ENCODE results near the gene MON2. TPM values are rescaled to one million over a fixed set of nuclear protein-coding genes. Genes with fewer than 3 reads are reported as not detected.

Gene MON2
- total RNA-seq, 6 experiments from 2014 or later, result 29.6 to 44.1 (median 38.8) TPM

- TF ChIP-seq CTCF (IDR thresholded peaks at IDR 0.05), result no peak
- peaks cover 16% of the 10 kb centered on the region for H3K4me1 Mint-ChIP-seq (ENCODE audit: low read depth)
- H3K27ac Mint-ChIP-seq, result no peak overlapping the region
- DNase-seq, result no peak
- no peaks in the 10 kb centered on the region; the same call in 1 of the 2 replicates for H3K27me3 Mint-ChIP-seq (ENCODE audit: insufficient read depth)
- no peak overlapping the region for H3K4me3 Mint-ChIP-seq
- no peaks in the 10 kb centered on the region for H3K9me3 Mint-ChIP-seq
- H3K36me3 Mint-ChIP-seq (ENCODE audit: low read depth), result peaks cover 21% of the 10 kb centered on the region
Observed at GRCh38 chr12:62536546-62536945, 69.9 kb downstream of the MON2 start.

GRCh38 chr12:62537551-62537950 is 70.9 kb downstream of the MON2 start:
- Mint-ChIP-seq H3K4me1 (ENCODE audit: low read depth) (peaks cover 16% of the 10 kb centered on the region), H3K36me3 (ENCODE audit: low read depth) (peaks cover 16% of the 10 kb centered on the region), H3K9me3 (no peaks in the 10 kb centered on the region), H3K4me3 (0 out of 2 replicates have a peak overlapping the region, but pooled peaks have one; percentile 30), H3K27ac (peak overlapping the region; percentile 68), H3K27me3 (ENCODE audit: insufficient read depth) (no peaks in the 10 kb centered on the region; the same call in 1 of the 2 replicates)
- TF ChIP-seq CTCF (IDR thresholded peaks at IDR 0.05), result no peak
- peak; percentile 63 for DNase-seq

GRCh38 chr12:62540354-62540753 is 73.7 kb downstream of the MON2 start:
- Mint-ChIP-seq H3K36me3 (ENCODE audit: low read depth) (peaks cover 10% of the 10 kb centered on the region; the same call in 1 of the 2 replicates), H3K4me3 (no peak overlapping the region), H3K27ac (no peak overlapping the region), H3K9me3 (no peaks in the 10 kb centered on the region), H3K4me1 (ENCODE audit: low read depth) (peaks cover 16% of the 10 kb centered on the region), H3K27me3 (ENCODE audit: insufficient read depth) (no peaks in the 10 kb centered on the region; the same call in 1 of the 2 replicates)
- DNase-seq, result no peak
- TF ChIP-seq CTCF (IDR thresholded peaks at IDR 0.05), result no peak

DNA sequence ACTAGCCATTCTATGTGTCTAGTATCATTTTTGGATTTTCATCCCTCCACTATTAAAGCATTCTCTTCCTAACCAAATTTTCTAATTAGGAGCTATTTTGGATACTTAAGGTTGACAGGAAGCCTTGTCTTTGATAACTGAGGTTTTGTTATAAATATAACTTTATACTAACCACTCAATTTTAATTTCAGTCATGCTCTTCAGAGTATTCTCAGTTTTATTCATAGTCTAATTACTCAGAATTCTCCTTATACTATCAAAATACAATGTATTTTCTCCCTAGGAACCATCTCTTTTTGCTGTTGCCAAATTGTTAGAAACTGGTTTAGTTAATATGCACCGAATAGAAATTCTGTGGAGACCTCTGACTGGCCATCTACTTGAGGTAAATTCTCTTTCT is 76.2 kb downstream of the MON2 start:
- Mint-ChIP-seq H3K4me3 (no peak overlapping the region), H3K27me3 (ENCODE audit: insufficient read depth) (no peaks in the 10 kb centered on the region; the same call in 1 of the 2 replicates), H3K36me3 (ENCODE audit: low read depth) (peaks cover 16% of the 10 kb centered on the region; the same call in 1 of the 2 replicates), H3K4me1 (ENCODE audit: low read depth) (peaks cover 6% of the 10 kb centered on the region), H3K27ac (no peak overlapping the region), H3K9me3 (no peaks in the 10 kb centered on the region)
- DNase-seq, result no peak
- TF ChIP-seq CTCF (IDR thresholded peaks at IDR 0.05), result no peak

- H3K27ac Mint-ChIP-seq, result no peak overlapping the region
Observed at GRCh38 chr12:62543324-62543723, 76.7 kb downstream of the MON2 start.

More at GRCh38 chr12:62543324-62543723, 76.7 kb downstream of the MON2 start:
- Mint-ChIP-seq H3K4me1 (ENCODE audit: low read depth) (peaks cover under 1% of the 10 kb centered on the region; the same call in 1 of the 2 replicates), H3K27me3 (ENCODE audit: insufficient read depth) (no peaks in the 10 kb centered on the region; the same call in 1 of the 2 replicates), H3K36me3 (ENCODE audit: low read depth) (peaks cover 16% of the 10 kb centered on the region; the same call in 1 of the 2 replicates), H3K4me3 (no peak overlapping the region), H3K9me3 (no peaks in the 10 kb centered on the region)
- DNase-seq, result no peak
- no peak for TF ChIP-seq CTCF (IDR thresholded peaks at IDR 0.05)
